HG02610 (cell line): ENCODE measurements around the gene FHL2.

ENCODE experiments used
- ATAC-seq: cut with Tn5 transposase; IDR thresholded peaks from one replicate; pipeline ENCODE4 v1.9.1; 2021; ENCODE audit warnings: mild to moderate bottlenecking, moderate library complexity; ENCODE audit not compliant: unreplicated experiment

FHL2 gene, protein sequence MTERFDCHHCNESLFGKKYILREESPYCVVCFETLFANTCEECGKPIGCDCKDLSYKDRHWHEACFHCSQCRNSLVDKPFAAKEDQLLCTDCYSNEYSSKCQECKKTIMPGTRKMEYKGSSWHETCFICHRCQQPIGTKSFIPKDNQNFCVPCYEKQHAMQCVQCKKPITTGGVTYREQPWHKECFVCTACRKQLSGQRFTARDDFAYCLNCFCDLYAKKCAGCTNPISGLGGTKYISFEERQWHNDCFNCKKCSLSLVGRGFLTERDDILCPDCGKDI

DNA sequence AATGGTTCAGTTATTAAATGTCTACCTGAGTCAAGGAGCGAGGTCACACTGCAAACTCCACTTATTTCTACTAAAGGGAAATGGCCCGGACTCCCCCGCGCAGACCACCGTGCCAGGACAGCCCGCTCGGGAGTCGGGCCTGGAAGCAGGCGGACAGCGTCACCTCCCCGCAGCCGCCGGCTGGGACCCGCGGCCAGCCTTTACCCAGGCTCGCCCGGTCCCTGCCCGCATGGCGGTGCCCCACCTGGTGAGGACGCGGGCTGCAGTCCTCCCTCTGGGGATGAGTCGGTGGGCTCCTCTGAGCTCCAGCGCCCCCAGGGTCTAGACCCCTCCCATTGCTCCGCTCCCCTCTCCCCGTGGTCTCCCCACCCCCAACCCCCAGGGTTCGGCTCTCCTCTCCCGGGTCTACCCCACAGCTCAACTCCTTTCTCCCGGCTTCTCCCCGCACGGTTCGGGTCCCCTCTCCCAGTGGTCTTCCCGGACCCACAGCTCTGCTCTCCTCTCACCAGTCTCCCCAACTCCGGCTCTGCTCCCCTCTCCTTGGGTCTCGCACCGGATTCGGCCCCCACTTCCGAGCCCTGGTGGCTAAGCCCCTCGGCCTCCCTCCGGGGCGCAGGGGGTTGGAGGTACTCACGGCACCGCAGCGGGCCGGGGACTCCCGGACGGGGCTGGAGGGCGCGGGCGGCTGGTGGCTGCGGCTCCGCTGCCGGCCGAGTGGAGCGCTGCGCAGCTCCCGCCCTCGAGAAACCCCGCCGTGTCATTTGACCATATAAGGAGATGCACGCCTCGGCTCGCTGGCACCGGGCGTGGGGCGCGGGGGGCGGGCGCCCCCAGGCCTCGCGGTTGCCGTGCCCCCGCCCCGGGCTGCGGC lies at the start of gene FHL2:
FHL2 (minus strand) TSS at position 716 of the 871 bp plus-strand sequence. CDS start 12,535 bp downstream, outside the sequence.
- ATAC-seq = peak; percentile 100

DNA sequence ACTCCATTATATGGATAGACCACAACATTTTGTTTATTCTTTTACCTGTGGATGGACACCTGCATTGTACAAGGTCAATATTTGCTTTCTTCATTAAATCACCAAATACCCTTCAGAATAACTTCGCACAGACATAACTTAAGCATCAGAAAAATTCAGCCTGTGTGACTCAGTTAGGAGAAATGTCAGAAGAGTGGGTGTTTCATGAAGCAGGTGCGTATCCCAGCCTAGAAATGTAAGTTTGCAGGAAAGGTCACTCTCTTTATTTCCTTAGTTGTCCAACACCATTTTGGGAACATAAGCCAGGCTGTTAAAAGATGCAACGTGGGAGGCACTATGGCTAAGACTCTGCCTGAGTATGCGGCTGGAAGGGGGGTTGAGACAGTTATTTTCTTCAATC lies 48.6 kb upstream of the FHL2 start:
- no peak for ATAC-seq

DNA sequence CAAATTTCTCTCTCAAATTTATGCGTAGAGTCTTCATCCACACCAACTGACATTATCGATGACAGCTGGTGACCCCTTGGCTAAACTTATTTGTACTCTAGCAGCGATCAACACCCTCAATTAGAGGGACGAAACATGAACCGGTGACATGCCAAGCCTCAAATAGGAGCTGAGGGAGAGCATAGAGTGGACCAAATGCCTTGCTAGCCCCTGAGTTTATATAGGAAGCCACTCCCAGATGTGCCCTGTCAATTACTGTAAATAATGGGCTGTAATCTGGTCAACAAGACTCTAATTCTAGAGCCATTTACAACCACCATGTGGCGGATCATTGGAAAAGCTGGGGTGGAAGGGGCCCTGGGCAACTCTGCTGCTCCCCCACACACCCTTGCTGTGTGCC lies 47.6 kb upstream of the FHL2 start:
- no peak for ATAC-seq

DNA sequence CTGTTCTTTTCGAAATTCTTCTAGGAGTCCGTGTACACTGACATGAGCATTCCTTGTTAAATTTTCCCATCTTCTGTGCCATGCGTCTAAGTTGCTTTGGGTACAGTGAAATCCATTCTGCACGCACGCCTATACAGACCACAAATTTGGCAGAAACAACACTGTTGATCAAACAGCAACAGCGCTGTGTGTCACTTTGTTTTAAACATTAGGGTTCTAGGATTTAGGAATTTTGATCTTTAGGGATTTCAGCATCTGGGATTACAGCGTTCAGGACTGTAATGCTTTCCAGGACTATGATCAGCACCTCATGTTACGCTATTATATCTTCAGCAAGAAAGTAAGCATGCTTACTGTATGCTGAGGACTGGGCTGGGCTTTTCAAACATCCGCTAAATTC lies 47.1 kb upstream of the FHL2 start:
- ATAC-seq = no peak

DNA sequence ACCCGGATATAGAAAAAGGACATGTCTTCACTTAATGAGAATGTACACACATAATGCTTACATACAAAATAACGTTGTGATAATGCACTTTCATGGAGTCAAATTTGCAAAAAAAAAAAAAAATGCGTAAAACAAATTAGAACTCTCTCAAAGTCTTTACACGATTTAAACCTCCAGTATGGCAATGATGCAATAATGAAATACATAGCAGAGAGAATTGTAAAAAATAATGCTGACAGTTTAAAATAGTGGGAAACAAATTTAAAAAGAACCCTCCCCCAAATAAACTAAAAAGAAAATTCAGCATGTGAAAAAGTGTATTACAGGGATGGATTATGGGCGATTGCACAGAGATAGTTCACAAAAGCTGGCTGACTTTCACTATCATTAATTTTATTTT lies 46.6 kb upstream of the FHL2 start:
- no peak for ATAC-seq

DNA sequence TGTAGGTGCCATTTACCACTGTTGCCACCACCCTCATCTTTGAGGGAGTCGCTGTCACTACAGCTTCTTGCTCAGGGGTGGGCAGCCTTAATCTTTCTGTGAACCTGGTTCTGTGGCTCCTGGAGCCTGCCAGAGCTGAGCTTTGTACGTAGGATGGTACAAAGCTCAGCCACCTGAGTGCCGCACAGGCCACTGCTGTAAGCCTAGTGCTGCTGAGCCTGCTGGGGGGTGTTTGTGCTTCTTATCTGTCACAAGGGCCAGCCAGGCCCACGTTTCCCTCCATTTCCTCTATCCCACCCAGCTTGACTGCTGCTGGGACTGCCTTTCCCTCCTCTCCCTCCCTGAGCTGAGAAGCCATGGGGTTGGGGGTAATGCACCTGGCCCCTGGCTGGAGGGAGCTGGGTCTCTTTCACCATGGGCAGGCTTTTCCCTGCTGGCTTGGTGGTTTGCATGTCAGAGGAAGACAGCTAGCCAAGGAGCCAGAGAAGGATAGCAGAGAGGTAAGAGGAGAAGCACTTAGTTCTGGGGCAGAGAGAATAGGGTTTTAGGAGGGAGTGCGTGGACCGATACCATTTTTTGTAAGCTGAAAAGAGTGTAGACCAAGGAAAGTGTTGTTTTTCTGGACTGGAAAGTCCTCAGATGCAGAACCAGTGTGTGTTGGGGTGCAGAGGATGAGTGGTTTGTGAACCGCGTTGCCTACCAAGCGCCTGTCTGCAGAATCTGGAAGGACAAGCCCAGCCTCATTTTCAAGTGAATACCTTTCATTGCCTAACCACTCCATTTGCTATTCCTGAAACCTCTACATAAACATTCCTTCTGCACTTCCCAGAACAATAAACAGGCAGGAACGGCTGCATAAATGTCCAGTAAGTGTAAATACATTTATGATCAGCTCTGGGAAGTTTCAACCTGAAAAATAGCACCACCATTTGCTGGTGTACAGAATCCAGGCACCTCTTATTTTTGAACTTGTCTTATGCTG lies 45.1 kb upstream of the FHL2 start:
- no peak for ATAC-seq

DNA sequence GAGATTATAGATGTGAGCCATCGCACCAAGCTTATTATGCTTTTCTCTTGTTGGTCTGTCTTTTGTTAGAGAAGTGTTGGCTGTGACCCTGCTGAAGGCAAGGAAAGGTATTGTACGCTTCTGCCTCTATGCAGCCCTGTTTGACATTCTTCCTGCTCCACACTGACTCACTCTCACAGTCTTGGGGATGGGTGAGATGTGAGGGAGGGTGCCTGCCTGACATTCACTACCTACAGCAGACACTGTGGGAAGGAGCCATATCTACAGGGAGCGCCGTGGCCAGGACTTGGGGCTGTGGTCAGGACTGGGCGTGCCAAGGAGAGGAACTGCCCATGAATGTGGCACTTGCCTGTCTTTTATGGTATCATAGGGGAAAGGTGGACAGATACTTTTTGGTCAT lies 43.9 kb upstream of the FHL2 start:
- no peak for ATAC-seq

DNA sequence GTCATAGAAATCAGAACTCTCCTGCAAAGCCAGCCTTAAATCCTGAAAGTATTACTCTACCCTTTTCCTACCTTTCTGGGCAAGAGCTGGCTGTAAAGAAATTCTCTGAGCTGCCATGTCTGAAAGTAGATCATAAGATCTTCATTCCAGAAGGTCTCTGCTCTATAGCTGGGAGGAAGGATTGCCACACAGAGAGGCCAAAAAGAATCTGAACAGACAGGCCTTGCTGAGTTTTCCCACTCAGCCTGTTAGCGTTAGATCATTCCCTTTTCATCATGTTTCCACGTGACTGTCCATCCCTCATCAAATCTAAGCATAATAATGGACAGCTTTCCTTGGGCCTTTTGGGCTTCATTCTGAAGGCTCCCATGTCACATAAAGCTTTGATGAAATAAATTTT lies 43.2 kb upstream of the FHL2 start:
- ATAC-seq = no peak

DNA sequence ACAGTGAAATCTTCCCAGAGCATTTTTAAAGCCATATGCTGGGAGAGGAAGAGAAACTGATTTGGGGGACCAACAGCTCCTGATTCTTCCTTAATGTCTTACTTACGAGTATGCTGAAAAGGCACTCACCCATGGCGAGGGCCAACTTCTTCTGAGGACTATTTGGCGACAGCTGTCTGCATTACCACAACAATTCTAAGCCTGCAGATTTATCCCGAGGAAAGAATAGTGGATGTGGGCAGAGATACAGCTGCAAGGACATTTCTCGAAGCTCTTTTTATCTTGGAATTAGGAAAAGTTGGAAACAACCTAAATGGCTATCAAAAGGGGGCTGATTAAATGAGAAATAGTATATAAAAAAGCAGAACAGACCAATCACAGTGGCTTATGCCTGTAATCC lies 40.3 kb upstream of the FHL2 start:
- ATAC-seq = no peak

DNA sequence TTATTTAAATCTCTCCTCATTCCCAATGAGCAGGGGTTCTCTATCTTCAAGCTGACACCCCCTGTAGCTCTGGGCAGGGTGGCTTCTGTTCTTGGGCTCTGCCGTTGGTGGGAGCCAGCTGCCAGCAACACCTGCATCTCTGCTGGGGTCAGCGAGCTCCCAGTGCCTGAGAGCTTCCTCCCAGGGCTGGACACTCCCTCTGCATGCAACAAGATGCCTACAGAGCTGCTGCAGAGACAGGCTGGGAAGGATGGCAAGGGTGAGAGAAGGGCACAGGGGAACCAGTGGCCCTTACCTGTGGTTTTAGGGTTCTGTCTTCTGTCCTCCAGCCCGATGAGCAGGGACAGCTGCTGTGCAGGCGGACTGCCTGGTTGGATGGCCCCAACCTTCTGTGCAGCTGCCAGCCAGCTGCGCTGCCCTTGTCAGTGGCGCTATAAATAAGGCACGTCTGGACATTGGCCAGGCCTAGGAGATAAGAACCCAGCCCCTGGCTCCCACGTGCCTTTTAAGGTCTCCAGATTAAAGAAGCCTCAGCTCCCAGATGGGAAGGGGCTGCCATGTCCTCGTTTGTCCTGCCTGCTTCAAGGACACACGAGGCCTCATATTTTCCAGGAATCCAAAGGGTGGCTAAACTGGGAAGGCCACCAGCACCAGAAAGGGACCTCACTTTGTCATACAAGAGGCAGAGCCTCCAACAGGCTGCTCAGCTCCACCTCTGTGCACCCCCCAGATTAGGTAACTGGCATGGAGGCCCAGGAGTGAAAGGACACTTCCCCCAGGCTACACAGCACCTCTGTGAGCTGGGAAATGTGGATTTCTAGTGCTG lies 39.5 kb upstream of the FHL2 start:
- ATAC-seq = no peak

DNA sequence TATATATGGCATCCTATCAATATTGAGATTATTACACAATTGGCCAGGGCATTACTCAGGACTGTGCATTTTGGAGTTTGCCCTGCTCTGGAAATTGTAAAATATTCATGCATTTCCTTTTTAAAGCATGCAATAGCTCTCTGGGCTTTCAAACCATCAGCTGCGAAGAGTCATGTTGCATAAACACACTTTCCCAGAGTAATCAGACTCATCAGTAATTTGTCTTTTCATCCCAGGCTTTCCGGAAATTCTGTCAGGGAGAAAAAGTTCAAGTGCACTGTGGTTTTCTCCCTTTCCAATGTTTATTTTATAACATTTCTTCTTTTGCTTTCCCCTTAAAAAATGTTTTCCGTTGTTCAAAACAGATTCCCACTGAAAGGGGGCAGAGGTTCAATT lies 38.9 kb upstream of the FHL2 start:
- ATAC-seq = no peak

DNA sequence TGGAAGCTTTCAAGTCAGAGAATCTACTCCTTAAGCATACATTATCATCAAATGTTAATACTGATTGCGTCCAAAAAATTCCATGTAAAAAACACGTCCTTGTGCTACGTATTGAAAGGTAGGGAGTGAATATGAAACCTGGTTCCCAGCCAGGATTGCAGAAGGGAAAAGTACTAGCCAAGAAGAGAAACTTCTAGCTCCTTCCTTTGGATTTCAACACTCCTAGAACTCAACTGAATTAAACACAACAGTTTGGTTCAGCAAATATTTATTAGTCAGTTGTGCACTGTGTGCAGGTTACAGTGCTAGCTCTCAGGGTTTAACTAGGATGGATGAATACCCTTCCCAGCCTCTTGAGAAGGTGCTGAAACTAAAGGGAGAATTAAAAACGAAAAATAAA lies 33.9 kb upstream of the FHL2 start:
- ATAC-seq = no peak

DNA sequence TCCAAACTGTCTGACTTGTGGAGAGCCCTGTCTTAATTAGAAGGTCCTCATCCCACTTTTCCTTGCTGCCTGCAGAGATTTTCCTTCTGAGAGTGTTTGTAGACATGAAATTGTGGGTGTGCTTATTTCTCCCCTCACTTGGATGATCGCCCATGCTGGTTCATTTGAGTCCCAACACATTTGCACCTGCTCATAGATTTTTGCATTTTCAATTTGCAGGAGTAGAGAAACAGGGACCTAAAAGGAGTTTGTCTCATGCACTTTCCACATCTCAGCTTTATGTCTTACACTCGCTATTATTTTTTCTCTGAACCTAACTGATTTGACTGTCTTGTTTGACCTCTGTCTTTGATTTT lies 33.2 kb upstream of the FHL2 start:
- no peak for ATAC-seq

DNA sequence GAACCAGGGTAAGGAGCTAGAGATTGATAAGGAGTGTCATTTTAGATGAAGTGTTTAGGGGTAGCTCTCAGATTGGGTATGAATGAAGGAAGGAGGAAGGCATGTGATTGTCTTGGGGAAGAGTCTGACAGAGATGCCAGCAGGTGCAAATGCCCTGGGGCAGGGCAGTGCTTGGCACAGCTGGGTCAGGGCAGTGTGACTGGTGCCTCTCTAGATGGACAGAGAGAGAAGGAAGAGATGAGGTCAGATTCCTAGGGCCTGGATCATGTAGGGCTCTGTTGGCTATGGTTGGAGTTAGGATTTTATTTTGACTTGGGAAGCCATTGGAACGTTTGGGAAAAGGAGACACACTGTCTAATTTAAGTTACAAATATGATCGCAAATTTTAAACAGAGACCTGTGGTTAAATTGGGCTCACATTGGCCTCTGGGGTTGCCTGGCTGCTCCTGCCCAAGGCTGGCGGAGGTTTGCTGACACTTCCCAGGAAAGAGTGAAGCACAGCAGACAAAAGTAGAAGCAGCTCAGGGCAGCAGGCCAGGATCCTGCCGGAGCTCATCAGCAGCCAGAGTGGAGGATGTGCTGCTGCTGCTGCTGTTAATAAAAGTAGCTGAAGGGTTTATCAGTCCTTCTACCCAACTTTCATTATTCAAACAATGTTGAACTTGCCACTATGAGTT lies 32.7 kb upstream of the FHL2 start:
- ATAC-seq = no peak

DNA sequence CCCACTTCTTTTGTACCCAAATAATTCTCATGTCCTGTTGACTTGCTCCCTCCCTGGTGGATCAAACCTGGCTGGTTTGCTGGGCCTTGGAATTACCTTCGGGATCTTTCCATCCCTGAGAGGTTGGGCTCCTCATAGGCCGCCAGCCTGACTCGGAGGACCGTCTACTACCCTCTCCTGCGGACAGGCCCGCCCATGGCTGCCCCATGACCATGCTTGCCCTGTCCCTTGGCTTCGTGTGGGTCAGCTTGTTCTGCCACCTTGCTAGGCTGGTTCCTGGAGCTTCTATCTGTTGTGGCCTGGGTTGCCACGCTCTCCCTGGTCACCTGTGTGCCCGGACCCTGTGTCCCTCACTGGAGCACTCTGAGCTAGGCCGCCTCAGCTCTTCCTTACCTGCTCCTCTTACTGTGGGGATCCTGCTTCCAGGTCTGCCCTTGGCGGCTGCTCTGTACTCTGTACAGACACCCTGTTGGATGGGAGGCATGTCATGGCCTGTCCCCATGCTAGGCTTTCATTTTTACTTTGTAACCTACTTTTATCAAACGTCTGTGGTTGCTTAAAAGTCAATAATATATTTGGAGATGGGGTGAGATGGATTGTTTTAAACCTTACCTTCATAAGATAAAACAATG lies 29.7 kb upstream of the FHL2 start:
- no peak for ATAC-seq

DNA sequence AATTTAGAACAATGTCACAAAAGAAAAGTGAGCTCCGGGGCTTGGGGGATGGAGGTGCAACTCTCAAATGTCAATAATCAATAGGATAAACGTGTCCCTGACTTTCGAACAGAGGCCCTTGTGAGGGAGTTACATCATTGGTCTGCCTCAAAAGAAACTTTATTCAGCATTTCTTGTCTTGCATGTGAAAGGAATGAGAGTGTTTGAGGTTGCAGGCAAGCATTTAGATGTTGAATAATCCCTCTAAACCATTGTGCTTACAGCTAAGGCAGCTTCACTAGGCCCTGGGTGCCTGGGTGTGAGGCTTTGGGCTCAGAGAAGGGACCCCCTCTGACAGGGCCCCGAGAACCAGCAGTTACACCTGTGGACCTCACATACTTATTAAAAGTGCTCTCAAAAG lies 28.6 kb upstream of the FHL2 start:
- ATAC-seq = no peak

DNA sequence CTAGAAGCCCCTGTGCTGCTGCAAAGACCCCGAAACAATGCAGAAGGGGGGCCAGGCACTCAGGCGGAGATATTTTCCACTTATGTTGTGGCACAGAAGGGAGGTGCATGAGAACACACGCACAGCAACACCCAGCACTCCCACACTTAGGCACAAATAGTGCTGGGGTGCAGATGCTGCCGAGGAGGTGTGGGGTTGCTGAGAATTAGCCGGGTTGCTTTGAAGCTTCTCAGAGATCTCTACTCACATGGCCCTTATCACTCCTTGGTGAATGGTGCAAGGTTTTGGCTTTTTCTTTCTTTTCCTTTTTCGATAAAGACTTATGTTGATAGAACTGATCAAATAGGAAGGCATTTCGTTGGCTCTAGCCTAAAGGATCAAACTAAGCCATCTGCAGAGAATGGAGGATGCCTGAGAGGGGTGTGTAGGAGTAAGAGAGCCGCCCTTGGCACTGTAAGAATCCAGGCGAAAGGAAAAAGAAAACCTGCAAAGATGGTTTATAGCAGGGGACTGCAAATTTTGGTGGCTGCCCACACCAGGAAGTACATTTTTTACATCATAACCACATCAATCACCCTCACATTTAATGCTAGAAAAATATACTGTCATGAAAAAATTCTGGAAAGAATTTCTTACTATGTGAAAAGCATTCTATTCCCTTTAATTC lies 27.9 kb upstream of the FHL2 start:
- ATAC-seq = no peak

DNA sequence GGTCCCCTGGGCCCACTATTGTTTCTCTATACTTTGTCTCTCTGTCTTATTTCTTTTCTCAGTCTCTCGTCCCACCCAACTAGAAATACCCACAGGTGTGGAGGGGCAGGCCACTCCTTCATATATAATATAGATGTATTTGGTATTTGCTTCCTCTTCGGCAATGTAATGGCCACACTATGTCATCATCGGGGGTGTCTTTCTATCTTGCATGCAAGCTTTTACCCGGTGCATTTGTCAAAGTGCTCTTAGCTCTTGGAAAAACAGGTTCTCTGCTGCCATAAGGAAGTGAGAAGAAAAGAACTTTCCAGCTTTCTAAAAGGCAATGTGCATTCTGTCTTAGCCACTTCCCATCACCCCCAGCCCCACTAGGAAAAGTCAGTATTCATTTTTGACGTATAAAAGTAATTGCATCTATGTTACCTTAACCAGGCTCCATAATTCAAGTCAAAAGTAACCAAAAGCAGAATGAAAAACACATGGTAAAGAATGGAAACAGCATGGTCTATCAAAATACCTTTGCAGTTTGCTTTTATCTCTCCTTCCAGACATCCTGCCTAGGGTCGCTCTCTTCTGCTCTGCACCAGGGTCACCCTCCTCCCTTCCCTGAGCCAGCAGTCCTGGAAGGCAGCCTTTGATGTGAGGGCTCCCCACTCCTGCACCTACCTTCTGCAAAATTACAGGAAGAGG lies 27.2 kb upstream of the FHL2 start:
- no peak for ATAC-seq
